OCI-LY3 (cell line): ENCODE measurements around the gene RPL9.
"Not testable (repeated sequence)": the region's sequence is repeated elsewhere in the genome, so short reads cannot be mapped to it uniquely, and the experiment has no call there.

Source experiments
- H2AFZ ChIP-seq: fragments of 200-600, 300-600 bp; shearing (Covaris generic); 2 replicates; pipeline ENCODE4 v1.6.0; 2014; ENCODE audit warnings: antibody characterized with exemption, low read depth, low read length
- H3K27ac ChIP-seq: fragments of 200-600, 300-600 bp; sonication (generic); 2 replicates; pipeline ENCODE4 v1.5.1; 2014; ENCODE audit warnings: mild to moderate bottlenecking, low read length, moderate library complexity, mixed read lengths
- H3K27me3 ChIP-seq: fragments of 200-600, 300-600 bp; sonication (generic); 2 replicates; pipeline ENCODE4 v1.6.1; 2014; ENCODE audit warnings: low read depth, low read length, mixed read lengths
- H3K36me3 ChIP-seq: fragments of 200-600, 300-600 bp; sonication (generic); replicated peaks from 2 replicates; pipeline ENCODE3; 2014; ENCODE audit warnings: low read depth, low read length, mixed read lengths
- H3K4me1 ChIP-seq: fragments of 300-600, 200-600 bp; sonication (generic); 2 replicates; pipeline ENCODE4 v1.6.1; 2014; ENCODE audit warnings: low read length, mixed read lengths
- H3K4me2 ChIP-seq: fragments of 200-600, 300-600 bp; sonication (generic); 2 replicates; pipeline ENCODE4 v1.6.1; 2014; ENCODE audit warnings: low read length, mixed read lengths
- H3K4me3 ChIP-seq: fragments of 300-600, 200-600 bp; sonication (generic); 2 replicates; pipeline ENCODE4 v1.5.1; 2014; ENCODE audit warnings: antibody characterized with exemption, mild to moderate bottlenecking, low read length, moderate library complexity
- H3K79me2 ChIP-seq: fragments of 300-600, 200-600 bp; shearing (Covaris generic); 2 replicates; pipeline ENCODE4 v1.6.1; 2014; ENCODE audit warnings: mild to moderate bottlenecking, low read length, mixed read lengths
- H3K9ac ChIP-seq: fragments of 300-600, 200-600 bp; shearing (Covaris generic); 2 replicates; pipeline ENCODE4 v1.6.0; 2014; ENCODE audit warnings: mild to moderate bottlenecking, low read length, moderate library complexity
- H3K9me3 ChIP-seq: fragments of 200-600, 300-600 bp; shearing (Covaris generic); 2 replicates; pipeline ENCODE4 v1.6.1; 2014; ENCODE audit warnings: low read length, mixed read lengths; ENCODE audit not compliant: insufficient read depth
- H4K20me1 ChIP-seq: fragments of 200-600, 300-600 bp; sonication (generic); 2 replicates; pipeline ENCODE4 v1.6.1; 2016; ENCODE audit warnings: low read length, mixed read lengths; ENCODE audit not compliant: insufficient read depth
- EZH2phosphoT487 ChIP-seq: fragments of 200-600 bp; shearing (Covaris generic); IDR thresholded peaks from 2 replicates; pipeline ENCODE4 v1.6.1; 2018; ENCODE audit warnings: antibody characterized with exemption, mixed run types, low read depth
- TF ChIP-seq, protein P1 (sequence below): fragments of 200-600, 300-600 bp; sonication (generic); IDR thresholded peaks from 2 replicates; pipeline ENCODE4 v1.5.1; 2014; ENCODE audit warnings: antibody characterized with exemption, low read length, low read depth

Gene RPL9

DNA sequence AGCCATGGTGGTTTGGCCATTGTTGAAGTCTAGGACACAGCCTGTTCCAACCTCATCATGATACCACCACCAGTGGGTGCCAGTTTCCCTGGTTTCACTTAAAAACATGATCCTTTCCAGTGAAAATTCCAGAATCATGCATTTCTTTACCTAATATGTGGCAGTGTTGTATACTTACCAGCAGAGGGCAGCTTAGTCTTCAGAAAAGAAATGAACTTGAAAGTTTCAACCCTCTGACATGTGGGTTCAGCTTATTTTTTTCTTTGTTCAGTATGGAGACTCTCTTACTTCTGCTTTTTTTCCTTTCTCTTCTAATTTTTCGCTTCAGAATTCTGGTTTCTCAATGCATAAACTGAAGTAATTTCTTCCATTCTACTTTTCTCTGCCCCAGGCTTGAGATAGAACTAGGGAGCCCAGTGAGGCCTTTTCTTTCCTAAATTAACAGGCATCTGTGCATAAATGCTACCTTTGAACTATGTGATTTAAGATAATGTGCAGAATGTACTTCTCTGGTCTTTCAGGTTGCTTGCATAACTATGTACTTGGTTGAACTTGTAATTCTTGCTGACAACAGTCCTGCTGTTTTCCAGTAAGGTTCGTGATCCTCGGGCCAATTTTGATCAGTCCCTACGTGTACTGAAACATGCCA, 10.8 kb upstream of the RPL9 start:
- peaks cover 33% of the 10 kb centered on the region for H3K36me3 ChIP-seq
- H3K9ac ChIP-seq = peak overlapping the region; percentile 52
- no peaks in the 10 kb centered on the region for H3K9me3 ChIP-seq
- H2AFZ ChIP-seq = no peak overlapping the region
- no peaks in the 10 kb centered on the region for H4K20me1 ChIP-seq
- no peaks in the 10 kb centered on the region for H3K79me2 ChIP-seq
- peak overlapping the region; percentile 50 for H3K4me3 ChIP-seq
- peak overlapping the region; percentile 84 for H3K27ac ChIP-seq
- H3K4me2 ChIP-seq = peak overlapping the region; percentile 73
- no peaks in the 10 kb centered on the region for H3K27me3 ChIP-seq
- TF ChIP-seq, protein P1, sequence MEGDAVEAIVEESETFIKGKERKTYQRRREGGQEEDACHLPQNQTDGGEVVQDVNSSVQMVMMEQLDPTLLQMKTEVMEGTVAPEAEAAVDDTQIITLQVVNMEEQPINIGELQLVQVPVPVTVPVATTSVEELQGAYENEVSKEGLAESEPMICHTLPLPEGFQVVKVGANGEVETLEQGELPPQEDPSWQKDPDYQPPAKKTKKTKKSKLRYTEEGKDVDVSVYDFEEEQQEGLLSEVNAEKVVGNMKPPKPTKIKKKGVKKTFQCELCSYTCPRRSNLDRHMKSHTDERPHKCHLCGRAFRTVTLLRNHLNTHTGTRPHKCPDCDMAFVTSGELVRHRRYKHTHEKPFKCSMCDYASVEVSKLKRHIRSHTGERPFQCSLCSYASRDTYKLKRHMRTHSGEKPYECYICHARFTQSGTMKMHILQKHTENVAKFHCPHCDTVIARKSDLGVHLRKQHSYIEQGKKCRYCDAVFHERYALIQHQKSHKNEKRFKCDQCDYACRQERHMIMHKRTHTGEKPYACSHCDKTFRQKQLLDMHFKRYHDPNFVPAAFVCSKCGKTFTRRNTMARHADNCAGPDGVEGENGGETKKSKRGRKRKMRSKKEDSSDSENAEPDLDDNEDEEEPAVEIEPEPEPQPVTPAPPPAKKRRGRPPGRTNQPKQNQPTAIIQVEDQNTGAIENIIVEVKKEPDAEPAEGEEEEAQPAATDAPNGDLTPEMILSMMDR = peak; percentile 93
- TF ChIP-seq EZH2phosphoT487 = no peak
- H3K4me1 ChIP-seq = peaks cover 21% of the 10 kb centered on the region

DNA sequence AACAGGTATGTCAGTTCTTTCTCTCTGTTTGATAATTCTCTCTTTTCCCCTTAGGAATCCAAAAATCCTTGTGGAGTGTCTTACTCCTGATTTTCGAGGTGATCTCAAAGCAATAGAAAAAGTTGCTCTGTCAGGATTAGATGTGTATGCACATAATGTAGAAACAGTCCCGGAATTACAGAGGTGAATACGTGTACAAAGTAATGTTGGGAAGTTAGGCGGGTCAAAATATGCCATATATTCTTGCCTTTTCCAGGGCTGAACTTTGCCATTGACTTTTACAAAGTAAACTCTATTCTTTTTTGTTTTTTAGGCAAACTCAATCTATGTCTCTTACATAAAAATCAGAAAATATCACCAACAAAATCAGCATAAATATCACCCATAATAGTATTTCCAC, 8.7 kb upstream of the RPL9 start:
- TF ChIP-seq, protein P1 = no peak
- no peak for TF ChIP-seq EZH2phosphoT487
- Histone ChIP-seq H3K27me3 (no peaks in the 10 kb centered on the region), H3K9me3 (no peaks in the 10 kb centered on the region), H2AFZ (no peak overlapping the region), H3K4me1 (peaks cover 22% of the 10 kb centered on the region), H3K4me2 (no peak overlapping the region), H4K20me1 (no peaks in the 10 kb centered on the region), H3K36me3 (peaks cover 25% of the 10 kb centered on the region), H3K79me2 (no peaks in the 10 kb centered on the region), H3K9ac (no peak overlapping the region), H3K27ac (no peak overlapping the region), H3K4me3 (no peak overlapping the region)

DNA sequence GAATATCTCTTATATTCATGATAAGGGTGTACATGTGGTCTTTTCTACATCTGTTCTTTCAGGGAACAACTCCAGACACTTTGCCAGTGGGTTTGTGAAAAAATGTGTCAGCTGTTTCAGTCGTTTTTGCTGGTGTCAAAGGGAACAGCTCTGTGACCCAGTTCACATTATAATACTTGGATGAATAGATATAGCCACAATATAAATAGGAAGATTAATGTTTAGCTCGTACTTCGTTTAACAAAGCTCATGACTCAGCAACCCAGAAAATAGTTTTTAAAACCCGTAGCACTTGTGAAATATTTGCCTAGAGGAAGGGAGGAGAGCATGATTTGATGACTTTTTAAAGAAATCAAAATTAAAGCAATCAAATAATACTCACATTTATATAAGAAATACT, 8.0 kb upstream of the RPL9 start:
- TF ChIP-seq EZH2phosphoT487 = no peak
- TF ChIP-seq, protein P1 = no peak
- no peaks in the 10 kb centered on the region for H3K9me3 ChIP-seq
- H3K36me3 ChIP-seq = peaks cover 22% of the 10 kb centered on the region
- no peak overlapping the region for H2AFZ ChIP-seq
- H3K4me3 ChIP-seq = no peak overlapping the region
- no peak overlapping the region for H3K9ac ChIP-seq
- no peak overlapping the region for H3K27ac ChIP-seq
- H3K4me1 ChIP-seq = peaks cover 22% of the 10 kb centered on the region
- H3K79me2 ChIP-seq = no peaks in the 10 kb centered on the region
- no peaks in the 10 kb centered on the region for H3K27me3 ChIP-seq
- no peak overlapping the region for H3K4me2 ChIP-seq
- H4K20me1 ChIP-seq = no peaks in the 10 kb centered on the region

DNA sequence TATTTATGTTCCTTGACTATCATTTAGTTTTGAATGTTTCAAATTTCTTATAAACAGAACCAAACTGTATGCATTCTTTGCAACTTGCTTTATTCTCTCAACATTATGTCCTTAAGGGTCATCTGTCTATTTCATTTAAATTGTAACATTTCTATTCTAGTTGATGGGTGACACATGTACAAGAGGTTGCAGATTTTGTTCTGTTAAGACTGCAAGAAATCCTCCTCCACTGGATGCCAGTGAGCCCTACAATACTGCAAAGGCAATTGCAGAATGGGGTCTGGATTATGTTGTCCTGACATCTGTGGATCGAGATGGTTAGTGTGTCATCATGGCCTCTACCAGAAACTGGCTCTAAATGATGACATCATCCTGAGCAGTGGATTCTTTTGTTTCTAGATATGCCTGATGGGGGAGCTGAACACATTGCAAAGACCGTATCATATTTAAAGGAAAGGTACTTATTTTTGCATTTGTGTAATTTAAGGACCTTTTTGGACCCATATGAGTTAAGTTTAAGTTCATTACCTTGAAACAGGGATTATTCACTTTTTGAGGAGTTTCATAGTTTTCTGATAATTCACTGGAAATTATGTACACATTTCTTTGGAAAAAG, 6.3 kb upstream of the RPL9 start:
- H3K4me3 ChIP-seq = peak overlapping the region; percentile 40

DNA sequence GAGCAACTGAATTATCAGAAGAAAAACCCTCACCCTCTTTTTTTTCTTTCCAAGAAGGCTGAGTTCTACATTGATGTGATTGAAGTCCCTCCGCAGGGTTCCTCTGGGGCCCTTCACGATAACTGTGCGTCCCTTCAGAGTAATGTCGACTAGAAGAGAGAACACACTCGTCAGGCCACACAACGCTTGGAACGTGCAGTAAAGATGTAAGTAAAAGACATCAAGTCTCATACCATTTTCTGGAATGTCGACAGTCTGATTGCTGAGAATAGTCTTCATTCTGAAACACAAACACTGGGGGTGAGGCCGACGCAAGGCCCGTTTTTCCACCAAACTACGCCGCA, 589 bp downstream of the RPL9 start:
- Histone ChIP-seq H4K20me1 (peaks cover 45% of the 10 kb centered on the region), H3K27ac (peak overlapping the region; percentile 65), H3K4me1 (peaks cover 20% of the 10 kb centered on the region), H3K4me3 (peak overlapping the region; percentile 96), H3K9ac (peak overlapping the region; percentile 98), H3K79me2 (peaks cover 59% of the 10 kb centered on the region), H3K36me3 (peaks cover 54% of the 10 kb centered on the region), H3K4me2 (peak overlapping the region; percentile 86)
- H3K27me3 ChIP-seq, H3K9me3 ChIP-seq, H2AFZ ChIP-seq: not testable (repeated sequence)

More for the DNA sequence above, 6.3 kb upstream of the RPL9 start:
- Histone ChIP-seq H3K27ac (peak overlapping the region; percentile 33), H3K27me3 (no peaks in the 10 kb centered on the region), H3K36me3 (peaks cover 17% of the 10 kb centered on the region), H3K9me3 (no peaks in the 10 kb centered on the region), H3K9ac (peak overlapping the region; percentile 30), H3K79me2 (peaks cover 10% of the 10 kb centered on the region), H3K4me2 (peak overlapping the region; percentile 56), H2AFZ (peak overlapping the region; percentile 55; the same call in 1 of the 2 replicates), H3K4me1 (peaks cover 22% of the 10 kb centered on the region), H4K20me1 (no peaks in the 10 kb centered on the region)
- TF ChIP-seq EZH2phosphoT487 = no peak
- TF ChIP-seq, protein P1 = peak; percentile 35
